SH-SY5Y (cell line): ENCODE results near the gene FHL1.

Experiments used
- GATA2 ChIP-seq: IDR thresholded peaks from 2 replicates; pipeline ENCODE4 v1.6.1; 2011; ENCODE audit warnings: mild to moderate bottlenecking, low read depth, low read length
- GATA3 ChIP-seq: IDR thresholded peaks from 2 replicates; pipeline ENCODE4 v1.6.1; 2011; ENCODE audit warnings: low read depth, mild to moderate bottlenecking, low read length, moderate library complexity

- TF ChIP-seq GATA3 = no peak
- TF ChIP-seq GATA2 = no peak
Observed at GRCh38 chrX:136199365-136199764, 52.0 kb downstream of the FHL1 start.
